HG03060 (cell line): ENCODE results near the gene SKOR1.

Source experiments
- ATAC-seq: cut with Tn5 transposase; IDR thresholded peaks from one replicate; pipeline ENCODE4 v1.9.1; 2021; ENCODE audit warnings: low read depth, moderate number of reproducible peaks; ENCODE audit not compliant: unreplicated experiment

Gene SKOR1

GRCh38 chr15:67845974-67846373, 20.7 kb downstream of the SKOR1 start:
- ATAC-seq: no peak

GRCh38 chr15:67849538-67849937, 24.2 kb downstream of the SKOR1 start:
- ATAC-seq: no peak

GRCh38 chr15:67850336-67850735, 25.0 kb downstream of the SKOR1 start:
- no peak for ATAC-seq

- no peak for ATAC-seq
Observed at GRCh38 chr15:67850994-67851571, 25.8 kb downstream of the SKOR1 start.

GRCh38 chr15:67852418-67852817, 27.1 kb downstream of the SKOR1 start:
- ATAC-seq: no peak

GRCh38 chr15:67853454-67853853, 28.1 kb downstream of the SKOR1 start:
- ATAC-seq: no peak

DNA sequence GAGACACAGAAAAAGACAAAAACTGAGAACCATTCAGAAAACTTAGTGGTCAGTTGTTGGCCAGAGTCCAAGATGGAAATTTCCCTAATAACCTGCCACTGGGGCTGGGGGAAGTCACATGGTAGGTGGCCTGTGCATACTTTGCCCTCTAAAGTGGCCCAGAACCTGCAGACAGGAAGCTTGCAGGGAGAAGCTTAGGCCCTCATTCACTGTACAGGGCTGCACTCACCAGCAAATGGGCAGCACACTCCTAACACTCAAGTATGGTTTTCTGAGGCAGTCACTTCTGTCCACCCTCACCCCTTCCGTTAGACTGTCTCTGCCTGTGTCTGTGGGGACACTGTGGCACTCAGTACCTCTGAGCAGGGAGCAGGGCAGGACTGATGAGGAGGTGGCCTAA, 29.0 kb downstream of the SKOR1 start:
- ATAC-seq: no peak

- ATAC-seq: no peak
Observed at GRCh38 chr15:67855842-67856241, 30.5 kb downstream of the SKOR1 start.

DNA sequence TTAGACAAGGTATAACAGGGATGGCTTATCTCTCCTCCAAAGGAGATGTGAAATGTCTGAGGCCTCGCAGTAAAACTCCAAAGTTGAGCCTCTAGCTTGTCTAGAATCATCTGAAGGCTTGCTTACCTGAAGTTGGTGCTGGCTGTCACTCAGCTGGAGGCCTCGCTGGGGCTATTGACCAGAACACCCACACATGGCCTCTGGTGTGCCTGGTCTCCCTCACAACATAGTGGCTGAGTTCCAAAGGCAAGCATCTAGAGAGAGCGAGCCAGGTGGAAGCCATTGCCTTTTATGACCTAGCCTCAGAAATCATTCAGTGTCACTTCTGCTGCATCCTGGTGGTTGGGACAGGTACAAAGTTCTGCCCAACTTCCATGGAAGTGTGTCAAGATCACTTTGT, 31.9 kb downstream of the SKOR1 start:
- ATAC-seq: no peak

DNA sequence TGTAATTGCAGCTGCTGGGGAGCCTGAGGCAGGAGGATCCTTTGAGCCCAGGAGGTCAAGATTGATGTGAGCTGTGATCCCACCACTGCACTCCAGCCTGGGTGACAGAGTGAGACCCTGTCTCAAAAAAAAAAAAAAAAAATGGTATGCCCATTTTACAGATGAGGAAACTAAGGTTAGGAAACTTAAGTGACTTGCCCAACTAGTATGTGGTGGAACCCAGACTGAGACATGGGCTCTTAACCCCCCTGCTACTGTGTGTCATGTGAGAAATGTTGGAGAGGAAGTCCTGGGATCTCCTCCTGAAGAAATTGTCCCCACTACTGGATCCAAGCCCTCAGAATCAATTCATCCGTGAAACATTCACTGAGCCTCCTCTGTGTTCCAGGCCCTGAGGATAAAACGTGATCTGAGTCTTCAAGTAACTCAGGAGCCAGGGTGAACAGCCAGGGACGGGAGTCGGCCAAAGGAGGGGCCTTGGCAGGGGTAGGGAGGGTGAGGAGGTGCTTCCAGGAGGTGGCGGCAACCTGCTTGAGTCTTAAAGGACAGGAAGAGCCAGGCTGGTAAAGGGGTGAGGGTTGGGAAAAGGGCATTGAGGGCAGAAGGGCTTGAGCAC, 34.1 kb downstream of the SKOR1 start:
- no peak for ATAC-seq

- no peak for ATAC-seq
Observed at GRCh38 chr15:67861983-67862382, 36.7 kb downstream of the SKOR1 start.

GRCh38 chr15:67862750-67863441, 37.6 kb downstream of the SKOR1 start:
- ATAC-seq: no peak

DNA sequence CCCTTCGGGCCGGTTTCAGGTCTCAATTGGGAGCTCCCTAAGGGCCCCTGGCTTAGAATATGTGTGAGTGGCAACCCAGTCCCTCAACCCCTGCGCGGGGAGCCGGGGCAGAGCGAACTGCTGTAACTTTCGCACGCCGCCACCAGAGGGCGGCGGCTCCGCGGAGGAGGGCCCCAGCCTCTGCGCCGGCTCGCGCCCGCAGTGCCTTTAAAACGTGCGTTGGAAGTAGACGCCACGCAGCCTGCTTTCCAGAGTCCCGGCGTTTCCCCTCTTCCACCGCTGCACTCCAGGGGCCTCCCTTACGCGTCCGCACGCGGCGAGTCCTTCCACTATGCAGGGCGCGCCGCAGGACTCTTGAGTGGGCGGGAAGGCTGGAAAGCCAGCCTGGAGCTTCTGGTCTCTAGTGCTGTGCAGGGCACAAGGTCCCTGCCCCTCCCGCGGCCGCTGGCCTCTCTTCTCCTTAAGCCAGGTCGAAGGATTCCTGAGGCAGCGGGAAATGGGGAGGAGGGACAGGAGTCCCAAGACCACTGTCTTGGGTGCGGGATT, 38.2 kb downstream of the SKOR1 start:
- ATAC-seq: no peak

DNA sequence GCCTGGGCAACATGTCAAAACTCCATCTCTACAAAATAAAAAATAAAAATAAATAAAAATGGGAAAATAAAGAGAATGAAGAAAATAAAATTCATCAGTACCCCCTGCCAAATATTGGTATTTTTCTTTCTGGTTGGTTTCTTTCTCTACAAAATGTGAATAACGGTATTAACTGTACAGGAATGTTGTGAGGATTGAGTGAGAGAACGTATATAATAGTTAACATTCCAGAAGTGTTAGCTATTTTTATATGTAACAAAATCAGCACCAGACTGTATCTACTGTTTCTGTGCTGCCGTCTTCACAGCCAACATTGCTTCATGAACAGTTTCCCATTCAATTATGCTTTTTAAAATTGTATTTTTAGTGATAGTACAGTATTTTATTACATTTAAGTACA, 40.0 kb downstream of the SKOR1 start:
- ATAC-seq: no peak

DNA sequence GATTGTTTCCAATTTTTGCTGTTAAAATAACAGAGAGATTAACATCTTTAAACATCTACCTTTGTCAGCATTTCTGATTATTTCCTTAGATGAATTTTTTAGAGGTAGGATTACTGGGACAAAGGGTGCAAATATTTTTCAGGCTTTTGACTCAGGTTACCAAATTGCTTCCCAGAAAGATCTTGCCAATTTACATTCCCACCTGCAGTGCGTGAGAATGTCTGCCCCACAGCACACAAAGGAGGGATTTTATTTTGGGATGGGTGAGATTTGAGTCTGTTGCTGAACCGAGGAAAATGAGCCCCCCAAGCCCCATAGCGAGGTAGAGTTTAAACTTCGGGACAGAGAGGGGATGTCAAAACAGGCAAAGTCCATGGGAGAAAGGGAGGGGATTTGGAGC, 40.5 kb downstream of the SKOR1 start:
- ATAC-seq: no peak

DNA sequence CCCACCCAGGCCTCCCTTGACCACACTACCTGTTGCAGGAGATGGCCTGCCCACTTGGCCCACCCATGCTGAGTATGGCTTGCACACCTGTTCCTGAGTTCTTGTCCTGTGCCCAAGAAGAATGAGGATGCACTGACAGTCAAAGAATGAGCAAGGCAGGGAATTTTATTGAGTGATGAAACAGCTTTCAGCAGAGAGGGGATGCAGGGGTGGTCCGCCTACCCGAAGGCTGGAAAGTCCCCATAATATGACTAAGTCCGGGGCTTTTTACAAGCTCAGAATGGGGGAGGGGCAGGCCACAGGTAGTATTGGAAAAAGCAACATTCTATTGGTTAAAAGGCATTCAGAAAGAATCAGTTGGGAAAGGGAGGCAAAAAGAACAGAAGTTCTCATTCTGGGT, 44.4 kb downstream of the SKOR1 start:
- ATAC-seq: no peak

DNA sequence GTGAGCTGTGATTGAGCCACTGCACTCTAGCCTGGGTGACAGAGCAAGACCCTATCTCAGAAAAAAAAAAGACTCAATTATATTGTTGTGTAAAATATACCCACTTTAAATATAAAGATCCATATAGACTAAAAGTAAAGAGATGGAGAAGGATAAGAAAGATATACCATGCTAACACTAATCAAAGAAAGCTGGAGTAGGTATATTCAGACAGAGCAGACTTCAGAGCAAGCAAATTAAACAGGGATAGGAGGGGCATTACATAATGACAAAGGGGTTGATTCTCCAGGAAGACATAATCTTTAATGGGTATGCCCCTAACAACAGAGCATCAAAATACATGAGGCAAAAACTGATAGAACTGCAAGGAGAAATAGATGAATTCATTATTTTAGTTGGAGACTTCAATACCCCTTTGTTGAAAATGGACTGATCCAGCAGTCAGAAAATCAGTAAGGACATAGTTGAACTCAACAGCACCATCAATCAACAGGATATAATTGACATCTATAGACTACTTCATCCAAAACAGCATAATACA, 45.6 kb downstream of the SKOR1 start:
- ATAC-seq: no peak

DNA sequence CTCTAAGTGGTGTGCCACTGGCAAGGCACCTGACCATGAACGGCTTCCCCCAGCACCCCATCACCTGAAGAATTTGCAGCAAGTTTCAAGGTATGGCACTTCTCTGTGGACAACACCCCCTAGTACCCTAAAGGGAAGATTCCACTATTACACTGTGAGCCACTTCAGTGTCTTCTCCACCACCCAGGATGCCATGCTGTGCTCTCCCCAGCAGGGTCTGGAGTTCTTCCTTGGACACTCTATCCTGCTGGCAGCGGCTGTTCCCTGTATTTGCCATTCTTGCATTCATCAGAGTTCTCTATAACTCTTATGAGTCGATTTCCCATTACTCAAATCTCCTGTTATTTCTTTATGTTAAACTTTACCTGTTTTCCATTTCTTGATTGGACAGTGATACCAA, 48.5 kb downstream of the SKOR1 start:
- ATAC-seq: no peak

DNA sequence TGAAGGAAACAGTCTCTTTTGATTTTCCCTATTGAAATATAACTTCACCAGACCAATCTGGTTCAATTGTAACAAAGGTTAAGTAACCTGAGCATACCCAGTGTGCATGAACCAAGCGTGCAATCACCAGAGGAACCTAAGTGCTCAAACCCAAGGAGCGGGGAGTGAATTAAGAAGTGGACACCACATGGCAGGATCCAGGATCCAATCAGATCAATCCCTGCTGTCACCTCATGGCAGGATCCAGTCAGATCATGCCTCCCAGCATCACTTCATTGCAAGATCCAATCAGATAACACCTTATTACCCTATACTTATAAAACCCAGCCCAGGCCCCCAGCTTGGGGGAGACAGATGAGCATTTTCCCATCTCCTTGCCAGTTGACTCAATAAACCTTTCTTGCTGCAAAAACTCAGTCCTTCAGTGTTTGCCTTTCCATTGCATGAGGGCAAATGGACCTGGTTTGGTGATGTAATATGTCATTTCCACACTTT, 53.5 kb downstream of the SKOR1 start:
- ATAC-seq: no peak

DNA sequence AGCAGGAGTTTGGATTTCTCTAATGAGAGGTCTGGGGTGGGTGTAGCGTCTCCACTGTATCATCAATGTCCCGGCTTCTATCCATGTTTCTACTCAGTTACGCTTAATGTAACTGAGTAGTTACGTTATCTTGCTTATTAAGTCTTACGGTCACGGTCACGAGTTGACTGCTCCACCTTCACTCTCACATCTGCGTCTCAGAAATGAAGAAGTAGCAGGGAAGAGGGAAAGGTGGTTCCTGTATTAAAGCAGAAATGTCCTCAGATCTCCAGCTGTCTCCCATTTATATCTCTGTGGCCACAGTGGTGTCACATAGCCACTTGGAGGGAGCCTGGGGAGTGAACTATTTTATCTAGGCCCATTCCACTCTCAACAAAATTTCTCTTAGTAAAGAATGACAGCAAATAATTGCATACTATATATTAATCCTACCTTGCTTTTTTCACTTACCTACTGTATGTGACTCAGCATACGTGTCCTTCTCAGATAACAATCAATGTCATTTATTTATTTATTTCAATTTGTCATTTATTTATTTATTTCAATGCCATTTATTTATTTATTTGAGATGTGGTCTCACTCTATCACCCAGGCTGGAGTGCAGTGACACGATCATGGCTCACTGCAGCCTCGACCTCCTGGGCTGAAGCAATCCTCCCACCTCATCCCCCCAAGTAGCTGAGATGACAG, 54.3 kb downstream of the SKOR1 start:
- ATAC-seq: no peak

GRCh38 chr15:67880651-67881182, 55.4 kb downstream of the SKOR1 start:
- no peak for ATAC-seq
